Stomach (tissue), 4 donors: ENCODE results near the gene BAZ2A.

Experiments used
- EP300 ChIP-seq: sonication (generic); formaldehyde crosslinking; IDR thresholded peaks from one replicate; pipeline ENCODE4 v1.6.1; 2017; ENCODE audit warnings: antibody characterized with exemption
- POLR2A ChIP-seq, 4 donors: fragments of 450-650 bp; IDR thresholded peaks; one replicate each; pipeline ENCODE4 v1.6.1; 2016; ENCODE audit warnings: antibody characterized with exemption in 4 of 4, control low read depth in 2 of 4, mild to moderate bottlenecking in 1 of 4, moderate library complexity in 1 of 4
- POLR2AphosphoS5 ChIP-seq, 3 donors: sonication (generic); formaldehyde crosslinking; IDR thresholded peaks; one replicate each; pipeline ENCODE4 v1.6.1; 2016; ENCODE audit warnings: antibody characterized with exemption in 3 of 3
- TF ChIP-seq, protein P1 (sequence below), 7 experiments: fragments of 450-650 bp in 4 of 7; fragments of 200-600 bp in 3 of 7; sonication (generic) in 3 of 7; IDR thresholded peaks; one replicate each; pipeline ENCODE4 v1.5.1; 2016 to 2019; ENCODE audit warnings: antibody characterized with exemption in 7 of 7, control low read depth in 2 of 7, mild to moderate bottlenecking in 1 of 7

DNA sequence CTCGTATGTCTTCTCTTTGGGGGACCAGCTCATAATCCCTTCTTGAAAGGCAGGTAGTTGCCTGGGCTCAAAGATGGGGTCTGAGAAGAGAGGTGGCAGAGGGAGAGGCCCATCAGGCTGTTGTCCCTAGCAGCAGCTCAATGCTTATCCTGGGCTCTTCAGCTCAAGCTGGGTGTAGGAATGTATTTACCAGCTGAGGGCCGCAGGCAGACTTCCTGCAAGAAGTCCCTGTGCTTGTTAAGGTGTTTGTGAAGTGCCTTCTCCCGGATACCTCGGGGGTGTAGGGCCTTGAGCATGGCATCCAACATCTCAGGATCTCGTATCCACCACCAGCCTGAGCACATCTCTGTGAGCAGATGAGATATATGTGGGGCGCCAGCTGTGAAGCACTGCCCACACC, 29.4 kb downstream of the BAZ2A start:
- TF ChIP-seq EP300 = no peak
- TF ChIP-seq, protein P1, sequence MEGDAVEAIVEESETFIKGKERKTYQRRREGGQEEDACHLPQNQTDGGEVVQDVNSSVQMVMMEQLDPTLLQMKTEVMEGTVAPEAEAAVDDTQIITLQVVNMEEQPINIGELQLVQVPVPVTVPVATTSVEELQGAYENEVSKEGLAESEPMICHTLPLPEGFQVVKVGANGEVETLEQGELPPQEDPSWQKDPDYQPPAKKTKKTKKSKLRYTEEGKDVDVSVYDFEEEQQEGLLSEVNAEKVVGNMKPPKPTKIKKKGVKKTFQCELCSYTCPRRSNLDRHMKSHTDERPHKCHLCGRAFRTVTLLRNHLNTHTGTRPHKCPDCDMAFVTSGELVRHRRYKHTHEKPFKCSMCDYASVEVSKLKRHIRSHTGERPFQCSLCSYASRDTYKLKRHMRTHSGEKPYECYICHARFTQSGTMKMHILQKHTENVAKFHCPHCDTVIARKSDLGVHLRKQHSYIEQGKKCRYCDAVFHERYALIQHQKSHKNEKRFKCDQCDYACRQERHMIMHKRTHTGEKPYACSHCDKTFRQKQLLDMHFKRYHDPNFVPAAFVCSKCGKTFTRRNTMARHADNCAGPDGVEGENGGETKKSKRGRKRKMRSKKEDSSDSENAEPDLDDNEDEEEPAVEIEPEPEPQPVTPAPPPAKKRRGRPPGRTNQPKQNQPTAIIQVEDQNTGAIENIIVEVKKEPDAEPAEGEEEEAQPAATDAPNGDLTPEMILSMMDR (IDR thresholded peaks at IDR 0.05) = no peak
- no peak for TF ChIP-seq POLR2AphosphoS5 (IDR thresholded peaks at IDR 0.05)
- TF ChIP-seq POLR2A (IDR thresholded peaks at IDR 0.05) = no peak
